22Rv1 (cell line): Measurements from ENCODE around the gene PRR30.

Experiments used
- ZFX ChIP-seq: fragments of 450-650 bp; IDR thresholded peaks from 2 replicates; pipeline ENCODE4 v1.6.1; 2017; ENCODE audit warnings: antibody characterized with exemption, borderline replicate concordance
- TF ChIP-seq, protein P1 (sequence below): fragments of 450-650 bp; IDR thresholded peaks from 2 replicates; pipeline ENCODE4 v1.5.1; 2017; ENCODE audit warnings: mild to moderate bottlenecking

DNA sequence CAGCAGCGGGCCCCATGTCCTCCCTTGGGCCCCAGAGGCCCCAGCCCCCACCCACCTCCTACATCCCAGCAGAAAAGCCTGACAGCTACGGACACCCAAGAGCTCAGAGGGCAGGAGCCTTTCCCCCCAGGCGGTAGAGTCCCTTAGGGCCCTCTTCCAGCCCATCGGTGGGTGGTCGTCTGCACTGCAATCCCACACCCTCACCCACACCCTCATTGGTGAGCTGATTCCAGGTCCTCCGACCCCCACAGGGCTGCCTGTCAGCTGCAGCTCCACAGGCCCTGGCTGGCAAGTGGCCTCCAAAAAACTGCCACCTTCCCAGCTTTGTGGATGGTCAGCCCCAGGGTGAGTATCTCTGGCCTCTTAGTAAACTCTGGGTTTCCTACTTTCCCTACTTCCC is 20.1 kb upstream of the PRR30 start:
- TF ChIP-seq, protein P1, sequence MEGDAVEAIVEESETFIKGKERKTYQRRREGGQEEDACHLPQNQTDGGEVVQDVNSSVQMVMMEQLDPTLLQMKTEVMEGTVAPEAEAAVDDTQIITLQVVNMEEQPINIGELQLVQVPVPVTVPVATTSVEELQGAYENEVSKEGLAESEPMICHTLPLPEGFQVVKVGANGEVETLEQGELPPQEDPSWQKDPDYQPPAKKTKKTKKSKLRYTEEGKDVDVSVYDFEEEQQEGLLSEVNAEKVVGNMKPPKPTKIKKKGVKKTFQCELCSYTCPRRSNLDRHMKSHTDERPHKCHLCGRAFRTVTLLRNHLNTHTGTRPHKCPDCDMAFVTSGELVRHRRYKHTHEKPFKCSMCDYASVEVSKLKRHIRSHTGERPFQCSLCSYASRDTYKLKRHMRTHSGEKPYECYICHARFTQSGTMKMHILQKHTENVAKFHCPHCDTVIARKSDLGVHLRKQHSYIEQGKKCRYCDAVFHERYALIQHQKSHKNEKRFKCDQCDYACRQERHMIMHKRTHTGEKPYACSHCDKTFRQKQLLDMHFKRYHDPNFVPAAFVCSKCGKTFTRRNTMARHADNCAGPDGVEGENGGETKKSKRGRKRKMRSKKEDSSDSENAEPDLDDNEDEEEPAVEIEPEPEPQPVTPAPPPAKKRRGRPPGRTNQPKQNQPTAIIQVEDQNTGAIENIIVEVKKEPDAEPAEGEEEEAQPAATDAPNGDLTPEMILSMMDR = no peak
- TF ChIP-seq ZFX = no peak
